Activated T-cell treated with anti-CD3 and anti-CD28 coated beads, Interleukin-2, amount 50 U/mL, for 24 hours (primary cell): Measurements from ENCODE around the gene MTO1.
"Not testable (repeated sequence)": the region's sequence is repeated elsewhere in the genome, so short reads cannot be mapped to it uniquely, and the experiment has no call there.

ENCODE experiments used
- DNase-seq: peaks from one replicate; pipeline ENCODE4 v3.0.0-alpha.2; 2020
- H3K27ac Mint-ChIP-seq: 2 replicates; pipeline ENCODE4 v1.8.0; 2020; ENCODE audit warnings: mild to moderate bottlenecking, mixed read lengths
- H3K27me3 Mint-ChIP-seq: 2 replicates; pipeline ENCODE4 v1.8.0; 2020; ENCODE audit warnings: mixed read lengths
- H3K36me3 Mint-ChIP-seq: 2 replicates; pipeline ENCODE4 v1.8.0; 2020; ENCODE audit warnings: low read depth, mixed read lengths
- H3K4me1 Mint-ChIP-seq: 2 replicates; pipeline ENCODE4 v1.8.0; 2020; ENCODE audit warnings: low read depth, mixed read lengths
- H3K4me3 Mint-ChIP-seq: 2 replicates; pipeline ENCODE4 v1.8.0; 2020; ENCODE audit warnings: mild to moderate bottlenecking, moderate library complexity, mixed read lengths
- H3K9me3 Mint-ChIP-seq: 2 replicates; pipeline ENCODE4 v1.8.0; 2020; ENCODE audit warnings: mixed read lengths

Gene MTO1

DNA sequence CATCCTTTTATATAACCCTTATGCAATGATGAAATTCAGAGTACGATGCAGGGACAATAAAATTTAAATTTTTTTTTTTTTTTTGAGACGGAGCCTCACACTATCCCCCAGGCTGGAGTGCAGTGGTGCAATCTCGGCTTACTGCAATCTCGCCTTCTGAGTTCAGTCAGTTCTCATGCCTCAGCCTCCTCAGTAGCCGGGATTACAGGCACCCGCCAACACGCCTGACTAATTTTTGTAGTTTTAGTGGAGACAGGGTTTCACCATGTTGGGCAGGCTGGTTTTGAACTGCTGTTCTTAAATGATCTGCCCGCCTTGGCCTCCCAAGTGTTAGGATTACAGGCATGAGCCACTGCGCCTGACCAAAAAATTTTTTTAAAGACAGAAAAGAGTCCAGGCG, 15.2 kb downstream of the MTO1 start:
- no peak overlapping the region for H3K4me3 Mint-ChIP-seq
- peaks cover 7% of the 10 kb centered on the region for H3K4me1 Mint-ChIP-seq
- no peaks in the 10 kb centered on the region for H3K27me3 Mint-ChIP-seq
- H3K27ac Mint-ChIP-seq: no peak overlapping the region
- DNase-seq: no peak
- no peaks in the 10 kb centered on the region for H3K9me3 Mint-ChIP-seq
- peaks cover 81% of the 10 kb centered on the region for H3K36me3 Mint-ChIP-seq

GRCh38 chr6:73477407-73477806, 15.9 kb downstream of the MTO1 start:
- Mint-ChIP-seq H3K27ac (peak overlapping the region; percentile 26), H3K4me3 (no peak overlapping the region), H3K4me1 (peaks cover under 1% of the 10 kb centered on the region), H3K36me3 (peaks cover 81% of the 10 kb centered on the region), H3K27me3 (no peaks in the 10 kb centered on the region), H3K9me3 (no peaks in the 10 kb centered on the region)
- no peak for DNase-seq

- H3K4me1 Mint-ChIP-seq: no peaks in the 10 kb centered on the region
- H3K27ac Mint-ChIP-seq: peak overlapping the region; percentile 17
- peaks cover 84% of the 10 kb centered on the region for H3K36me3 Mint-ChIP-seq
- DNase-seq: no peak
- H3K4me3 Mint-ChIP-seq: no peak overlapping the region
- no peaks in the 10 kb centered on the region for H3K9me3 Mint-ChIP-seq
- H3K27me3 Mint-ChIP-seq: no peaks in the 10 kb centered on the region
These were observed 20.4 kb downstream of the MTO1 start for GRCh38 chr6:73481969-73482368.

- H3K27ac Mint-ChIP-seq: peak overlapping the region; percentile 59
- no peaks in the 10 kb centered on the region for H3K27me3 Mint-ChIP-seq
- H3K36me3 Mint-ChIP-seq: peaks cover 93% of the 10 kb centered on the region
- DNase-seq: no peak
- H3K4me1 Mint-ChIP-seq: no peaks in the 10 kb centered on the region
- no peaks in the 10 kb centered on the region for H3K9me3 Mint-ChIP-seq
- H3K4me3 Mint-ChIP-seq: no peak overlapping the region
These were observed 22.9 kb downstream of the MTO1 start for GRCh38 chr6:73484438-73484837.

DNA sequence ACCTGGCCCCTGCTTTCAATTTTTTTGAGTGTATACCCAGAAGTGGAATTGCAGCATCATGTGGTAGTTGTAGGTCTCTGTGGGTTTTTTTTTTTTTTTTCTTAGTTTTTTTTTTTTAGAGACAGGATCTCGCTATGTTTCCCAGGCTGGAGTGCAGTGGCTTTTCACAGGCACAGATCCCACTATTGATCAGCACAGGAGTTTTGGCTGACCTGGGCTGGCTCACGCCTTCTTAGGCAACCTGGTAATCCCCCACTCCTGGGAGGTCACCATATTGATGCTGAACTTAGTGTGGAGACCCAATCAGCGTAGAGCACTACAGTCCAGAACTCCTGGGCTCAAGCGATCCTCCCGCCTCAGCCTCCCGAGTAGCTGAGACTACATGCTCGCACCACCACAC, 25.9 kb downstream of the MTO1 start:
- Mint-ChIP-seq H3K9me3 (no peaks in the 10 kb centered on the region), H3K27me3 (no peaks in the 10 kb centered on the region), H3K4me3 (no peak overlapping the region), H3K4me1 (peaks cover 2% of the 10 kb centered on the region), H3K27ac (peak overlapping the region; percentile 26), H3K36me3 (peaks cover 94% of the 10 kb centered on the region)
- DNase-seq: no peak

DNA sequence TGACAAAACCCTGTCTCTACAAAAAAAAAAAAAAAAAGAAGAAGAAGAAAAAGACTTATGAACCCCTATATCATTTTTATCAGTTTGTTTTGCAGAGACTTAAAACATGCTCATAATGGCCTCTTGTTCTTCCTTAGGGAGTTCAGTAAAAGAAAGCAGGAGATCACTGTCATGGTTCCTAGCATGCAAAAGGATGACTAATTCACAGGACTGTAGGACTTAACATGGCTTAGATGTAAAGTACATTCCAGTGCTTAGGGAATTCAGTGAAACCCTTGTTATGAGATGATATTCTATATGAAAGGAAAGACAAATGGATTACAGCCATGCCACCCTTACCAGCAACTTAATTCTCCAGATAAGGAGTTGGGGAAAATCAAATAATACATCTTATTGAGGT, 29.8 kb downstream of the MTO1 start:
- H3K27ac Mint-ChIP-seq: no peak overlapping the region
- H3K36me3 Mint-ChIP-seq: peaks cover 84% of the 10 kb centered on the region
- H3K27me3 Mint-ChIP-seq: no peaks in the 10 kb centered on the region

GRCh38 chr6:73497915-73498314, 36.4 kb downstream of the MTO1 start:
- Mint-ChIP-seq H3K27ac (peak overlapping the region; percentile 53), H3K4me3 (no peak overlapping the region), H3K36me3 (peaks cover 82% of the 10 kb centered on the region), H3K9me3 (no peaks in the 10 kb centered on the region), H3K4me1 (no peaks in the 10 kb centered on the region), H3K27me3 (no peaks in the 10 kb centered on the region)
- DNase-seq: no peak

More for the DNA sequence above, 29.8 kb downstream of the MTO1 start:
- DNase-seq: no peak
- Mint-ChIP-seq H3K4me3 (no peak overlapping the region), H3K4me1 (peaks cover 2% of the 10 kb centered on the region), H3K9me3 (no peaks in the 10 kb centered on the region)

GRCh38 chr6:73503027-73503772, 41.7 kb downstream of the MTO1 start:
- no peak overlapping the region for H3K4me3 Mint-ChIP-seq
- H3K27ac Mint-ChIP-seq: peak overlapping the region; percentile 6
- H3K9me3 Mint-ChIP-seq: no peaks in the 10 kb centered on the region
- H3K36me3 Mint-ChIP-seq: peaks cover 73% of the 10 kb centered on the region
- no peak for DNase-seq
- H3K4me1 Mint-ChIP-seq: no peaks in the 10 kb centered on the region
- no peaks in the 10 kb centered on the region for H3K27me3 Mint-ChIP-seq

DNA sequence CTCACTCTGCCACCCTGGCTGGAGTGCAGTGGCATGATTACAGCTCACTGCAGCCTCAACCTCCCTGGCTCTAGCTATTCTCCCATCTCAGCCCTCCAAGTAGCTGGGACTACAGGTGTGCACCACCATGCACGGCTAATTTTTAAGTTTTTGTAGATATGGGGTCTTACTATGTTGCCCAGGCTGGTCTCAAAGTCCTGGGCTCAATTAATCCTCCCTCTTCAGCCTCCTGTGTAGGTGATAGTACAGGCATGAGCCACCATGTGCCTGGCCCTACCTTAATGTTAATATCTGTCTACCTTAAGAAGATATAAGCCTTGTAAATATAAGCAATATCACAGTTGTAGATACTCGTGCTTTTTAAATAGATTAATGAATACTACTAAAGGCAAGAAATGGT, 42.6 kb downstream of the MTO1 start:
- H3K36me3 Mint-ChIP-seq: peaks cover 64% of the 10 kb centered on the region
- H3K27me3 Mint-ChIP-seq: no peaks in the 10 kb centered on the region
- no peak for DNase-seq
- no peaks in the 10 kb centered on the region for H3K9me3 Mint-ChIP-seq
- H3K4me1 Mint-ChIP-seq: peaks cover 2% of the 10 kb centered on the region
- peak overlapping the region; percentile 10 for H3K27ac Mint-ChIP-seq
- H3K4me3 Mint-ChIP-seq: no peak overlapping the region

DNA sequence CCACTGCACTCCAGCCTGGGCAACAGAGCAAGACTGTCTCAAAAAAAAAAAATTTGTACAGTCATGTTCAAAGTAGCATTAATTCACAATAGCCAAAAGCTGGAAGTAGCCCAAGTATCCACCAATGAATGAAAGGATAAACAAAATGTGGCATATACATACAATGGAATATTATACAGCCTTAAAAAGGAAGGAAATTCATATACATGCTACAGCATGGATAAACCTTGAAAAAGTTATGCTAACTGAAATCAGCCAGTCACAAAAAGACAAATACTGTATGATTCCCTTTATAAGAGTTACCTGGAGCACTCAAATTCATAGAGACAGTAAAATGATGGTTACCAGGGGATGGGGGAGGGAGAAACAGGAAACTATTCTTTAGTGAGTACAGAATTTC, 43.6 kb downstream of the MTO1 start:
- no peak for DNase-seq

GRCh38 chr6:73505705-73506104, 44.2 kb downstream of the MTO1 start:
- not testable (repeated sequence) for H3K9me3 Mint-ChIP-seq

More for the DNA sequence above, 43.6 kb downstream of the MTO1 start:
- Mint-ChIP-seq H3K27ac (no peak overlapping the region), H3K27me3 (no peaks in the 10 kb centered on the region), H3K9me3 (no peaks in the 10 kb centered on the region), H3K36me3 (peaks cover 60% of the 10 kb centered on the region), H3K4me1 (peaks cover 2% of the 10 kb centered on the region), H3K4me3 (no peak overlapping the region)

GRCh38 chr6:73506246-73506645, 44.7 kb downstream of the MTO1 start:
- Mint-ChIP-seq H3K4me1 (peaks cover 2% of the 10 kb centered on the region), H3K27ac (peak overlapping the region; percentile 64), H3K9me3 (no peaks in the 10 kb centered on the region), H3K4me3 (no peak overlapping the region), H3K36me3 (peaks cover 54% of the 10 kb centered on the region), H3K27me3 (no peaks in the 10 kb centered on the region)
- no peak for DNase-seq

More at GRCh38 chr6:73505705-73506104, 44.2 kb downstream of the MTO1 start:
- H3K27me3 Mint-ChIP-seq, H3K4me3 Mint-ChIP-seq, DNase-seq, H3K4me1 Mint-ChIP-seq: not testable (repeated sequence)
- peak overlapping the region; percentile 47 for H3K27ac Mint-ChIP-seq
- peaks cover 55% of the 10 kb centered on the region for H3K36me3 Mint-ChIP-seq

DNA sequence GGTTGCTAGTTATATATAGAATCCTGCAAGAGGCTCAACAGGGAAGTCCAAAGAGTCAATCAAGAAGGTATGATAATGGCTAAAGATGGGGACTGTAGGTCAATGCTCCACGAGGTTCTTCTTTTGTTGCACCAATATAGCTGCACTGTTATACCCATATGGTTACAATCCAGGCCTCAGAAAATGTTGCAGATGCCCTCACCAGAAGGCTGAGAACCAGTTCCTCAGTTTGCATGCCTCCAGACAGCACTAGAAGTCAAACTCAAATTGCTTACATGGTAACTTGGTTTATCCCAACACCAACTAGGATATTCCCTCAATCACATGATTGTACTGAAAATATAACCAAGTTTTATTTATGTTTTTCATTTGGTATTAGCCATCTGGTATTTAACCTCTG, 47.2 kb downstream of the MTO1 start:
- DNase-seq: no peak
- H3K4me3 Mint-ChIP-seq: no peak overlapping the region
- H3K36me3 Mint-ChIP-seq: peaks cover 33% of the 10 kb centered on the region
- H3K9me3 Mint-ChIP-seq: no peaks in the 10 kb centered on the region
- H3K27ac Mint-ChIP-seq: peak overlapping the region; percentile 60
- peaks cover 6% of the 10 kb centered on the region for H3K4me1 Mint-ChIP-seq
- H3K27me3 Mint-ChIP-seq: no peaks in the 10 kb centered on the region

GRCh38 chr6:73509851-73510250, 48.3 kb downstream of the MTO1 start:
- Mint-ChIP-seq H3K27me3 (no peaks in the 10 kb centered on the region), H3K36me3 (peaks cover 29% of the 10 kb centered on the region), H3K4me3 (no peak overlapping the region), H3K9me3 (no peaks in the 10 kb centered on the region), H3K27ac (peak overlapping the region; percentile 63), H3K4me1 (peaks cover 10% of the 10 kb centered on the region)
- no peak for DNase-seq

DNA sequence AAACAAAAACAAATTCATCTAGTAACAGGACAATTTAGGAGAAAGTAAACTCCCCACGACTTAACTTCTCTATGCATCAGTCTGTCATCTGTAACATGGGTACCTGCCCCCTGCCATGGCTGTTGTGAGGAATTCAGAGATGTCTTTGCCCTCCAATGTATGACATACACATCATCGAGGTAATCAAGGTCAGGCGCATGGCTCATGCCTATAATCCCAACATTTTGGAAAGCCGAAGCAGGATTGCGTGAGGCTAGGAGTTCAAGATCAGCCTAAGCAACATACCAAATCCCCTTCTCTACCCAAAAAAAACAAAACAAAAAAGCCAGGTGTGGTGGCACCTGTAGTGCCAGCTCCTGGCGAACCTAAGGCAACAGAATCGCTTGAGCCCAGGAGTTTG, 50.3 kb downstream of the MTO1 start:
- Mint-ChIP-seq H3K4me1 (peaks cover 28% of the 10 kb centered on the region), H3K4me3 (peak overlapping the region; percentile 42), H3K36me3 (peaks cover 38% of the 10 kb centered on the region), H3K27me3 (no peaks in the 10 kb centered on the region), H3K27ac (peak overlapping the region; percentile 82), H3K9me3 (no peaks in the 10 kb centered on the region)
- DNase-seq: no peak

GRCh38 chr6:73513496-73513854, 51.9 kb downstream of the MTO1 start:
- peaks cover 55% of the 10 kb centered on the region for H3K36me3 Mint-ChIP-seq
- H3K4me1 Mint-ChIP-seq: peaks cover 38% of the 10 kb centered on the region
- H3K27ac Mint-ChIP-seq: peak overlapping the region; percentile 66
- H3K27me3 Mint-ChIP-seq: no peaks in the 10 kb centered on the region
- no peaks in the 10 kb centered on the region for H3K9me3 Mint-ChIP-seq
- DNase-seq: no peak
- H3K4me3 Mint-ChIP-seq: peak overlapping the region; percentile 6
